Mammary epithelial cell (primary cell): ENCODE measurements around the gene RNPEP.

Source experiments
- CTCF ChIP-seq, 2 donors: IDR thresholded peaks in 1 of 2; conservative IDR thresholded peaks in 1 of 2; 2 replicates each; pipeline ENCODE4 v1.5.1; 2011 to 2012; ENCODE audit warnings: inconsistent platforms in 2 of 2, low read length in 2 of 2, mild to moderate bottlenecking in 2 of 2, control low read depth in 1 of 2, low read depth in 1 of 2; ENCODE audit not compliant: insufficient read depth in 1 of 2; ENCODE audit errors: extremely low read depth in 1 of 2
- EZH2 ChIP-seq: IDR thresholded peaks from 2 replicates; pipeline ENCODE4 v1.6.1; 2012; ENCODE audit warnings: low read length, inconsistent platforms, borderline replicate concordance

- TF ChIP-seq EZH2 (no peak), CTCF (conservative IDR thresholded peaks at IDR 0.05 in 1 of 2, IDR thresholded peaks at IDR 0.05 in 1 of 2; ENCODE audit: extremely low read depth in 1 of 2, insufficient read depth in 1 of 2, low read depth in 1 of 2, low read length in 2 of 2) (no peak)
Observed at GRCh38 chr1:201983380-201983805, 945 bp downstream of the RNPEP start.
